ENCODE results near the gene CROCC. TPM values are rescaled to one million over a fixed set of nuclear protein-coding genes. Genes with fewer than 3 reads are reported as not detected.

The CROCC gene
- total RNA-seq, 4 donors from 2014 or later, result 27.7 to 86.4 (median 60.2) TPM

GRCh38 chr1:16970132-16970910, 48.6 kb downstream of the CROCC start:
- peaks cover 20% of the 10 kb centered on the region for H3K36me3 ChIP-seq
- WGBS, result 97% methylated on average over 15 of the region's 28 CpGs

GRCh38 chr1:16971341-16972188, 49.8 kb downstream of the CROCC start:
- Histone ChIP-seq H3K4me1 (peaks cover 20% of the 10 kb centered on the region), H3K27ac (no peak overlapping the region), H3K36me3 (peaks cover 7% of the 10 kb centered on the region), H3K9me3 (no peaks in the 10 kb centered on the region), H3K27me3 (no peaks in the 10 kb centered on the region), H3K4me3 (no peak overlapping the region)
- no peak for DNase-seq (ENCODE audit: low spot score in 2 of 2)
- no peak for TF ChIP-seq EP300 (IDR thresholded peaks at IDR 0.05)
- WGBS, result 40% methylated on average over 18 of the region's 28 CpGs

More at GRCh38 chr1:16970132-16970910, 48.6 kb downstream of the CROCC start:
- H3K4me1 ChIP-seq, result peaks cover 8% of the 10 kb centered on the region
- no peak overlapping the region for H3K4me3 ChIP-seq
- TF ChIP-seq POLR2AphosphoS5 (IDR thresholded peaks at IDR 0.05) (no peak), CTCF (IDR thresholded peaks at IDR 0.05) (no peak), EP300 (IDR thresholded peaks at IDR 0.05) (no peak), POLR2A (IDR thresholded peaks at IDR 0.05) (no peak)
- H3K9me3 ChIP-seq, result no peaks in the 10 kb centered on the region
- H3K27me3 ChIP-seq, result no peaks in the 10 kb centered on the region
- no peak overlapping the region for H3K27ac ChIP-seq
- DNase-seq (ENCODE audit: low spot score in 2 of 2), result no peak

- WGBS, result 91% methylated on average over 8 of the region's 11 CpGs
- Histone ChIP-seq H3K4me3 (no peak overlapping the region), H3K27me3 (no peaks in the 10 kb centered on the region), H3K9me3 (no peaks in the 10 kb centered on the region), H3K36me3 (peaks cover 5% of the 10 kb centered on the region), H3K4me1 (peaks cover 26% of the 10 kb centered on the region), H3K27ac (no peak overlapping the region)
- DNase-seq (ENCODE audit: low spot score in 2 of 2), result no peak
- TF ChIP-seq EP300 (IDR thresholded peaks at IDR 0.05) (no peak), POLR2A (IDR thresholded peaks at IDR 0.05) (no peak), POLR2AphosphoS5 (IDR thresholded peaks at IDR 0.05) (no peak), CTCF (IDR thresholded peaks at IDR 0.05) (no peak)
Measured at GRCh38 chr1:16972189-16972895, 50.6 kb downstream of the CROCC start.

- TF ChIP-seq POLR2A (IDR thresholded peaks at IDR 0.05) (no peak), POLR2AphosphoS5 (IDR thresholded peaks at IDR 0.05) (no peak), EP300 (IDR thresholded peaks at IDR 0.05) (no peak), CTCF (IDR thresholded peaks at IDR 0.05) (no peak)
- no peaks in the 10 kb centered on the region for H3K27me3 ChIP-seq
- H3K4me1 ChIP-seq, result peaks cover 33% of the 10 kb centered on the region
- DNase-seq (ENCODE audit: low spot score in 2 of 2), result no peak
- H3K9me3 ChIP-seq, result no peaks in the 10 kb centered on the region
- H3K27ac ChIP-seq, result no peak overlapping the region
- H3K4me3 ChIP-seq, result no peak overlapping the region
- peaks cover 2% of the 10 kb centered on the region for H3K36me3 ChIP-seq
- WGBS, result 78% methylated on average over 4 of the region's 9 CpGs
Measured at GRCh38 chr1:16973215-16973614, 51.5 kb downstream of the CROCC start.

GRCh38 chr1:16975211-16975610, 53.5 kb downstream of the CROCC start:
- Histone ChIP-seq H3K9me3 (no peaks in the 10 kb centered on the region), H3K4me1 (peaks cover 53% of the 10 kb centered on the region), H3K36me3 (no peaks in the 10 kb centered on the region), H3K27ac (no peak overlapping the region), H3K4me3 (no peak overlapping the region), H3K27me3 (no peaks in the 10 kb centered on the region)
- 59% methylated on average over 9 of the region's 14 CpGs for WGBS
- TF ChIP-seq EP300 (IDR thresholded peaks at IDR 0.05), result no peak
- TF ChIP-seq CTCF (IDR thresholded peaks at IDR 0.05), result no peak
- no peak for TF ChIP-seq POLR2A (IDR thresholded peaks at IDR 0.05)
- no peak for TF ChIP-seq POLR2AphosphoS5 (IDR thresholded peaks at IDR 0.05)
- no peak for DNase-seq (ENCODE audit: low spot score in 2 of 2)
